Tibial nerve (tissue), 4 donors: Measurements from ENCODE around the gene RARG.

Experiments used
- EP300 ChIP-seq, 2 donors: sonication (generic); formaldehyde crosslinking; IDR thresholded peaks; one replicate each; pipeline ENCODE4 v1.6.1; 2017; ENCODE audit warnings: antibody characterized with exemption in 2 of 2, mild to moderate bottlenecking in 1 of 2
- POLR2A ChIP-seq, 2 donors: fragments of 450-650 bp; IDR thresholded peaks; one replicate each; pipeline ENCODE4 v1.6.1; 2017; ENCODE audit warnings: antibody characterized with exemption in 2 of 2, mild to moderate bottlenecking in 2 of 2, moderate library complexity in 2 of 2
- TF ChIP-seq, protein P1 (sequence below), 5 experiments: fragments of 200-600 bp in 3 of 5; fragments of 450-650 bp in 2 of 5; sonication (generic) in 3 of 5; IDR thresholded peaks; one replicate each; pipeline ENCODE4 v1.5.1; 2016 to 2019; ENCODE audit warnings: antibody characterized with exemption in 5 of 5, mild to moderate bottlenecking in 3 of 5, moderate library complexity in 2 of 5

DNA sequence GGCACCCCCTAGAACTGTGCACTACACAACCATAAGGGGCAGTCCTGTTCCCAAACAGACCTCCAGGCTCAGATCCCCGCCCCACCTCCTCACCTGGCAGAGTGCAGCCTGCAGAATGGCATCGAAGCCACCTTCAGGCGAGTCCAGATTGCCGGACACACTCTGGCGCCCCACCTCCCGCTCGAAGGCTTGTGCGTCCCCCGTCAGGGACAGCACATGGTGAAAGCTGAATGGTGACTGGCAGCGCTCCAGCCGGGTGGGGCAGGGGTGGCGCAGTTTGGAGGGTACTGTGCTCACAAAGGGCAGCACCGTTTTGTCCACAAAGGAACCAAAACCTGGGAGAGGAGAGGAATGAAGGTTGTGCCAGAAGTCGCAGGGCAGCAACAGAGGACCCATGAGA, 35.5 kb downstream of the RARG start:
- TF ChIP-seq, protein P1, sequence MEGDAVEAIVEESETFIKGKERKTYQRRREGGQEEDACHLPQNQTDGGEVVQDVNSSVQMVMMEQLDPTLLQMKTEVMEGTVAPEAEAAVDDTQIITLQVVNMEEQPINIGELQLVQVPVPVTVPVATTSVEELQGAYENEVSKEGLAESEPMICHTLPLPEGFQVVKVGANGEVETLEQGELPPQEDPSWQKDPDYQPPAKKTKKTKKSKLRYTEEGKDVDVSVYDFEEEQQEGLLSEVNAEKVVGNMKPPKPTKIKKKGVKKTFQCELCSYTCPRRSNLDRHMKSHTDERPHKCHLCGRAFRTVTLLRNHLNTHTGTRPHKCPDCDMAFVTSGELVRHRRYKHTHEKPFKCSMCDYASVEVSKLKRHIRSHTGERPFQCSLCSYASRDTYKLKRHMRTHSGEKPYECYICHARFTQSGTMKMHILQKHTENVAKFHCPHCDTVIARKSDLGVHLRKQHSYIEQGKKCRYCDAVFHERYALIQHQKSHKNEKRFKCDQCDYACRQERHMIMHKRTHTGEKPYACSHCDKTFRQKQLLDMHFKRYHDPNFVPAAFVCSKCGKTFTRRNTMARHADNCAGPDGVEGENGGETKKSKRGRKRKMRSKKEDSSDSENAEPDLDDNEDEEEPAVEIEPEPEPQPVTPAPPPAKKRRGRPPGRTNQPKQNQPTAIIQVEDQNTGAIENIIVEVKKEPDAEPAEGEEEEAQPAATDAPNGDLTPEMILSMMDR (IDR thresholded peaks at IDR 0.05) = no peak
- no peak for TF ChIP-seq POLR2A (IDR thresholded peaks at IDR 0.05)
- TF ChIP-seq EP300 (IDR thresholded peaks at IDR 0.05) = no peak
